ENCODE results near the gene ACOXL. TPM values are rescaled to one million over a fixed set of nuclear protein-coding genes. Genes with fewer than 3 reads are reported as not detected.
A peak's percentile ranks its signal among the peaks of the same experiment; 100 is the strongest.

ACOXL gene
- polyA plus RNA-seq, 3 donors = 0.35 TPM; not detected in 2

GRCh38 chr2:110843959-110844510 is 111.7 kb downstream of the ACOXL start:
- Histone ChIP-seq H3K79me2 (ENCODE audit: insufficient read depth, low read length) (no peaks in the 10 kb centered on the region), H3K36me3 (replicated peaks in 1 of 2; ENCODE audit: control insufficient read depth in 1 of 2, insufficient read depth in 2 of 2, low read length in 2 of 2) (no peaks in the 10 kb centered on the region), H3K4me3 (replicated peaks in 1 of 3; ENCODE audit: low read depth in 2 of 3, low read length in 3 of 3) (no peak overlapping the region), H3K9ac (ENCODE audit: insufficient read depth, low read length, poor library complexity, severe bottlenecking) (no peak overlapping the region), H3K27ac (ENCODE audit: low read depth in 1 of 2, low read length in 2 of 2) (no peak overlapping the region), H3K4me2 (replicated peaks; ENCODE audit: extremely low read depth, low read length, poor library complexity, severe bottlenecking) (no peak overlapping the region), H3K4me1 (ENCODE audit: control insufficient read depth in 1 of 2, insufficient read depth in 2 of 2, low read length in 2 of 2) (no peaks in the 10 kb centered on the region), H3K9me3 (replicated peaks in 1 of 2; ENCODE audit: control insufficient read depth in 1 of 2, insufficient read depth in 1 of 2, low read length in 2 of 2) (no peaks in the 10 kb centered on the region), H4K20me1 (ENCODE audit: insufficient read depth, low read length) (no peaks in the 10 kb centered on the region), H3K27me3 (ENCODE audit: control insufficient read depth in 2 of 2, insufficient read depth in 2 of 2, low read length in 2 of 2) (no peaks in the 10 kb centered on the region), H2AFZ (ENCODE audit: insufficient read depth, low read depth, low read length, poor library complexity, severe bottlenecking) (no peak overlapping the region)
- Mint-ChIP-seq H3K36me3 (no peaks in the 10 kb centered on the region), H3K4me1 (peaks cover 10% of the 10 kb centered on the region), H3K9me3 (no peaks in the 10 kb centered on the region), H3K4me3 (no peak overlapping the region), H3K27ac (no peak overlapping the region), H3K27me3 (ENCODE audit: low read depth in 3 of 3) (peaks cover 3 to 8% (median 5%) of the 10 kb centered on the region in 3 donors)
- DNase-seq = no peak
- 97% methylated on average over 4 of the region's 8 CpGs for WGBS (ENCODE audit: insufficient coverage)
- TF ChIP-seq CTCF (IDR thresholded peaks at IDR 0.05) = no peak
- intact Hi-C loops (cut with micrococcal nuclease) = no loop called here

GRCh38 chr2:110847651-110848050 is 115.3 kb downstream of the ACOXL start:
- Histone ChIP-seq H3K9me3 (replicated peaks in 1 of 2; ENCODE audit: control insufficient read depth in 1 of 2, insufficient read depth in 1 of 2, low read length in 2 of 2) (no peaks in the 10 kb centered on the region), H3K27me3 (ENCODE audit: control insufficient read depth in 2 of 2, insufficient read depth in 2 of 2, low read length in 2 of 2) (no peaks in the 10 kb centered on the region), H3K4me1 (ENCODE audit: control insufficient read depth in 1 of 2, insufficient read depth in 2 of 2, low read length in 2 of 2) (peaks cover 5 to 8% of the 10 kb centered on the region in 2 donors), H3K36me3 (replicated peaks in 1 of 2; ENCODE audit: control insufficient read depth in 1 of 2, insufficient read depth in 2 of 2, low read length in 2 of 2) (no peaks in the 10 kb centered on the region), H3K9ac (ENCODE audit: insufficient read depth, low read length, poor library complexity, severe bottlenecking) (no peak overlapping the region), H2AFZ (ENCODE audit: insufficient read depth, low read depth, low read length, poor library complexity, severe bottlenecking) (no peak overlapping the region), H3K27ac (ENCODE audit: low read depth in 1 of 2, low read length in 2 of 2) (no peak overlapping the region), H3K79me2 (ENCODE audit: insufficient read depth, low read length) (no peaks in the 10 kb centered on the region), H4K20me1 (ENCODE audit: insufficient read depth, low read length) (no peaks in the 10 kb centered on the region), H3K4me2 (replicated peaks; ENCODE audit: extremely low read depth, low read length, poor library complexity, severe bottlenecking) (no peak overlapping the region), H3K4me3 (replicated peaks in 1 of 3; ENCODE audit: low read depth in 2 of 3, low read length in 3 of 3) (no peak overlapping the region)
- H3K9me3 Mint-ChIP-seq = no peaks in the 10 kb centered on the region
- intact Hi-C loops (cut with micrococcal nuclease) = no loop called here
- peak overlapping the region in 2 of 7 donors; percentile 7 to 50 for H3K27ac Mint-ChIP-seq
- over 99% methylated on average over 9 of the region's 9 CpGs for WGBS (ENCODE audit: insufficient coverage)
- DNase-seq = no peak
- H3K4me3 Mint-ChIP-seq = no peak overlapping the region
- no peaks in the 10 kb centered on the region for H3K36me3 Mint-ChIP-seq
- peaks cover 18% of the 10 kb centered on the region for H3K4me1 Mint-ChIP-seq
- TF ChIP-seq CTCF (IDR thresholded peaks at IDR 0.05) = no peak
- H3K27me3 Mint-ChIP-seq (ENCODE audit: low read depth in 3 of 3) = peaks cover 5 to 7% (median 6%) of the 10 kb centered on the region in 3 donors
